NCI-H774 (cell line): ENCODE results near the gene ZNF418.
"Not testable (repeated sequence)": the region's sequence is repeated elsewhere in the genome, so short reads cannot be mapped to it uniquely, and the experiment has no call there.

Source experiments
- DNase-seq: peaks from one replicate; lab custom pipeline; 2025; lab: John Stamatoyannopoulos, UW

The ZNF418 gene

DNA sequence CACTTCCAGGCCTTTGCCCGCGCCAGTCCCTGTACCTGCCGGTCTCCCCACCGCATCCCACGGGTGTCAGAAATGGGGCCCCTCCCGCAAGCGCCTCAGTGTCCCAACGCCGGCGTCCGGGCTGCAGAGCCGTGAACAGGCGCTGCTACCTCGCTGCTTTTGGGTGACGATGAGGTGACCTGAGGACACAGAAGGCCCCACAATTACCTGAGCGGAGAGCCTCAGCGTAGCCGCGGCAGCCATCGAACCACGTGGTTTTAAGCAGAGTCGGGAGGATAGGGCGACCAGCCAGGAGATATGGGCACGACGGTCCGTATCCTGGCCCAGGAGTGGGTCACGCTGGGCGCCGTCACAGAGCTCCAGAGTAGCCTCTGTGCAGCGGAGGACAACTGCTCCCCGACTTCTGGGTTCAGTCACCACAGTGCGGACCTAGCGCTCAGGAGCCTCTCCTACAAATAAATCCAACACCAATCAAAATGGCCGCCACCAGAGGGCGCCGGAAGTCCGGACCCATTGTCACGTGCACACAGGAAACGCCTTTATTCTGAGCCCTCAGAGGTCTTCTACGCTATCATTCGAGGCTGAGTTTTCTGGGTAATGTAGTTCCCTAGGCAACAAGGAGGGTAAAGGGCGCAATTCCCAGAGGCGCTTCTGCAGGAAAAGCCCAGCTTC, 46.5 kb downstream of the ZNF418 start, which contains the start of gene ZNF814:
Gene ZNF814, minus strand, starts transcription at position 478 of the 672 bp plus-strand sequence. Its CDS starts 235 bp downstream, at position 243.
- no peak for DNase-seq

- DNase-seq: no peak
Observed at GRCh38 chr19:57888107-57888559, 47.1 kb downstream of the ZNF418 start.

GRCh38 chr19:57887195-57887941, 47.8 kb downstream of the ZNF418 start:
- DNase-seq: no peak

DNA sequence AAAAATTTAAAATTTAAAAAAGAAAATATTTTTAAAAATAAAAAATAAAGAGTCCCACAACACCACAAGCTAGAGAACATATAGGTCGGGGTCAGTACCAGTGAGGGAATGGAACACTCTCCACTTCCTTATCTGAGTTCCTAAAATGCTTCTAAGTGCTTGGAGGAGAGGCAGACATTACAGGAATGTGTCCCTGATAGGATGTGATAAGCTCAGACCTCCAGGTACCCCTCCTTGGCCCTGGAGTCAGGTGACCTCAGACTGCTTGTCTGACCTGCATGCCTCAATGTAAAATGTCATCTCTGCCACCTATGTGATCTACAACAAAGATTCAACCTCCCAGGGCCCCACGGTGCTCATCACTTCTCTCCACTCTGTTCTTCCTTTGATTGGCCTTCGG, 49.2 kb downstream of the ZNF418 start:
- no peak for DNase-seq

GRCh38 chr19:57873883-57874799, 61.1 kb downstream of the ZNF418 start:
- DNase-seq: not testable (repeated sequence)

GRCh38 chr19:57872450-57872849, 62.8 kb downstream of the ZNF418 start:
- DNase-seq: no peak
